Occipital lobe (tissue), 1 donor: Measurements from ENCODE around the gene RSAD1. TPM values are rescaled to one million over a fixed set of nuclear protein-coding genes. Genes with fewer than 3 reads are reported as not detected.

ENCODE experiments used
- total RNA-seq: library from RNA; depleted of rRNA; stranded (reverse); fragments of >200 nt; gene quantifications from one replicate; pipeline ENCODE4 v1.2.3, GENCODE V29; 2014

The RSAD1 gene
- total RNA-seq, 1 donor from 2014 or later: 24.2 TPM

Other genes starting within 250 kb of the RSAD1 start
- gene TMEM92, start 204.4 kb upstream of the RSAD1 start, total RNA-seq: not detected
- gene XYLT2, start 132.7 kb upstream of the RSAD1 start, total RNA-seq: 7.5 TPM
- gene MRPL27, start 105.7 kb upstream of the RSAD1 start, total RNA-seq: 30.3 TPM
- 1.4 TPM for gene EME1, start 105.6 kb upstream of the RSAD1 start, total RNA-seq
- gene LRRC59, start 81.3 kb upstream of the RSAD1 start, total RNA-seq: 45.7 TPM
- gene ACSF2, start 52.6 kb upstream of the RSAD1 start, total RNA-seq: 1.9 TPM
- gene CHAD, start 10.0 kb upstream of the RSAD1 start, total RNA-seq: not detected
- gene MYCBPAP, start 29.6 kb downstream of the RSAD1 start, total RNA-seq: 2.0 TPM
- 0.31 TPM for gene EPN3, start 53.9 kb downstream of the RSAD1 start, total RNA-seq
- 16.2 TPM for gene SPATA20, start 68.3 kb downstream of the RSAD1 start, total RNA-seq
- gene CACNA1G, start 81.9 kb downstream of the RSAD1 start, total RNA-seq: 20.1 TPM
- 0.16 TPM for gene ABCC3, start 156.0 kb downstream of the RSAD1 start, total RNA-seq
- 31.4 TPM for gene ANKRD40, start 229.1 kb downstream of the RSAD1 start, total RNA-seq
- gene LUC7L3, start 240.7 kb downstream of the RSAD1 start, total RNA-seq: 141 TPM